HFFc6 (cell line): Measurements from ENCODE around the gene RNF223. TPM values are rescaled to one million over a fixed set of nuclear protein-coding genes. Genes with fewer than 3 reads are reported as not detected.
"Not testable (repeated sequence)": the region's sequence is repeated elsewhere in the genome, so short reads cannot be mapped to it uniquely, and the experiment has no call there.

Experiments used
- DNase-seq: peaks from one replicate; pipeline ENCODE4 v3.0.0-alpha.2; 2018
- H3K27ac Mint-ChIP-seq: 2 replicates; pipeline ENCODE4 v1.8.0; 2020; ENCODE audit warnings: mild to moderate bottlenecking, mixed read lengths
- H3K27me3 Mint-ChIP-seq: 2 replicates; pipeline ENCODE4 v1.8.0; 2021; ENCODE audit warnings: mild to moderate bottlenecking, moderate library complexity, mixed read lengths; ENCODE audit not compliant: insufficient read depth
- H3K36me3 Mint-ChIP-seq: 2 replicates; pipeline ENCODE4 v1.8.0; 2021; ENCODE audit warnings: low read depth, mixed read lengths
- H3K4me1 Mint-ChIP-seq: 2 replicates; pipeline ENCODE4 v1.8.0; 2020; ENCODE audit warnings: low read depth, mixed read lengths
- H3K4me3 Mint-ChIP-seq: 2 replicates; pipeline ENCODE4 v1.8.0; 2020; ENCODE audit warnings: mild to moderate bottlenecking, moderate library complexity, mixed read lengths
- H3K9me3 Mint-ChIP-seq: 2 replicates; pipeline ENCODE4 v1.8.0; 2020; ENCODE audit warnings: mild to moderate bottlenecking, mixed read lengths
- CTCF ChIP-seq: fragments of 200-600 bp; sonication (generic); IDR thresholded peaks from 2 replicates; pipeline ENCODE4 v1.5.0; 2021; ENCODE audit warnings: antibody characterized with exemption, mild to moderate bottlenecking
- total RNA-seq, 6 experiments: library from RNA; stranded (reverse); fragmentation: NEBNext Ultra II Directional; extraction: Animal tissue kit (Norgen Biotek cat#: 25700); gene quantifications; 2 replicates in 1 of 6; 3 replicates in 5 of 6; pipeline ENCODE4 v1.2.3, GENCODE V29; 2021

RNF223 gene
- total RNA-seq, 6 experiments from 2014 or later = not detected

- Mint-ChIP-seq H3K27ac (no peak overlapping the region), H3K36me3 (peaks cover 15% of the 10 kb centered on the region), H3K9me3 (peaks cover 14% of the 10 kb centered on the region), H3K4me3 (no peak overlapping the region), H3K4me1 (no peaks in the 10 kb centered on the region), H3K27me3 (no peaks in the 10 kb centered on the region)
- TF ChIP-seq CTCF = no peak
- no peak for DNase-seq
Observed at GRCh38 chr1:1101503-1101902, 27.4 kb upstream of the RNF223 start.

- H3K27ac Mint-ChIP-seq = no peak overlapping the region
- no peak for TF ChIP-seq CTCF
- peaks cover 6% of the 10 kb centered on the region for H3K9me3 Mint-ChIP-seq
- no peaks in the 10 kb centered on the region for H3K4me1 Mint-ChIP-seq
- peaks cover 19% of the 10 kb centered on the region for H3K36me3 Mint-ChIP-seq
- no peak overlapping the region for H3K4me3 Mint-ChIP-seq
- DNase-seq = no peak
- H3K27me3 Mint-ChIP-seq = no peaks in the 10 kb centered on the region
Observed at GRCh38 chr1:1100296-1100695, 26.2 kb upstream of the RNF223 start.

- TF ChIP-seq CTCF = no peak
Observed at GRCh38 chr1:1099506-1100183, 25.5 kb upstream of the RNF223 start.

GRCh38 chr1:1098681-1099421 lies 24.7 kb upstream of the RNF223 start:
- H3K4me1 Mint-ChIP-seq = no peaks in the 10 kb centered on the region
- peaks cover 6% of the 10 kb centered on the region for H3K9me3 Mint-ChIP-seq
- no peak for DNase-seq
- no peak overlapping the region for H3K27ac Mint-ChIP-seq
- no peak overlapping the region for H3K4me3 Mint-ChIP-seq
- TF ChIP-seq CTCF = no peak
- H3K36me3 Mint-ChIP-seq = peaks cover 19% of the 10 kb centered on the region
- H3K27me3 Mint-ChIP-seq = peaks cover 1% of the 10 kb centered on the region; the same call in 1 of the 2 replicates

More at GRCh38 chr1:1099506-1100183, 25.5 kb upstream of the RNF223 start:
- H3K27ac Mint-ChIP-seq = no peak overlapping the region
- H3K27me3 Mint-ChIP-seq = no peaks in the 10 kb centered on the region
- H3K4me1 Mint-ChIP-seq = no peaks in the 10 kb centered on the region
- H3K36me3 Mint-ChIP-seq = peaks cover 19% of the 10 kb centered on the region
- no peak overlapping the region for H3K4me3 Mint-ChIP-seq
- DNase-seq = no peak
- peaks cover 6% of the 10 kb centered on the region for H3K9me3 Mint-ChIP-seq

GRCh38 chr1:1096136-1096535 lies 22.0 kb upstream of the RNF223 start:
- not testable (repeated sequence) for DNase-seq, H3K4me3 Mint-ChIP-seq, H3K9me3 Mint-ChIP-seq, H3K27me3 Mint-ChIP-seq, H3K27ac Mint-ChIP-seq, H3K4me1 Mint-ChIP-seq
- H3K36me3 Mint-ChIP-seq = peaks cover 22% of the 10 kb centered on the region

GRCh38 chr1:1094981-1095380 lies 20.9 kb upstream of the RNF223 start:
- Mint-ChIP-seq H3K4me3 (no peak overlapping the region), H3K27ac (no peak overlapping the region), H3K36me3 (peaks cover 17% of the 10 kb centered on the region), H3K27me3 (peaks cover 3% of the 10 kb centered on the region), H3K4me1 (no peaks in the 10 kb centered on the region), H3K9me3 (no peaks in the 10 kb centered on the region; the same call in 1 of the 2 replicates)
- no peak for TF ChIP-seq CTCF
- DNase-seq = no peak
